H9 (cell line): Measurements from ENCODE around the gene KRT35. TPM values are rescaled to one million over a fixed set of nuclear protein-coding genes. Genes with fewer than 3 reads are reported as not detected.

Source experiments
- DNase-seq: peaks from one replicate; pipeline ENCODE4 v3.0.0-alpha.2; 2017
- H2AFZ ChIP-seq: one replicate; pipeline ENCODE4 v1.6.1; 2013; ENCODE audit warnings: mild to moderate bottlenecking, low read length, control low read depth, moderate library complexity
- H2AK5ac ChIP-seq: 2 replicates; pipeline ENCODE4 v1.6.1; 2013; ENCODE audit warnings: low read length, control low read depth, mixed read lengths; ENCODE audit not compliant: insufficient read length
- H2BK120ac ChIP-seq: one replicate; pipeline ENCODE4 v1.6.1; 2013; ENCODE audit warnings: low read depth, mild to moderate bottlenecking, low read length, control low read depth, inconsistent platforms; ENCODE audit not compliant: poor library complexity, severe bottlenecking
- H2BK12ac ChIP-seq: 2 replicates; pipeline ENCODE4 v1.6.1; 2013; ENCODE audit warnings: low read length, control low read depth, mixed read lengths, low read depth; ENCODE audit not compliant: insufficient read length
- H2BK15ac ChIP-seq: 2 replicates; pipeline ENCODE4 v1.6.1; 2013; ENCODE audit warnings: low read depth, low read length, control low read depth
- H2BK20ac ChIP-seq: one replicate; pipeline ENCODE4 v1.6.1; 2013; ENCODE audit warnings: low read depth, mild to moderate bottlenecking, low read length, control low read depth, inconsistent platforms; ENCODE audit not compliant: poor library complexity, severe bottlenecking
- H2BK5ac ChIP-seq: 2 replicates; pipeline ENCODE4 v1.6.1; 2013; ENCODE audit warnings: low read length, control low read depth, mixed read lengths; ENCODE audit not compliant: insufficient read length
- H3K14ac ChIP-seq: 2 replicates; pipeline ENCODE4 v1.6.1; 2013; ENCODE audit warnings: low read length, control low read depth; ENCODE audit not compliant: insufficient read depth
- H3K18ac ChIP-seq: 2 replicates; pipeline ENCODE4 v1.6.1; 2013; ENCODE audit warnings: low read depth, mild to moderate bottlenecking, mixed read lengths, low read length, control low read depth; ENCODE audit not compliant: insufficient read length
- H3K23ac ChIP-seq: 2 replicates; pipeline ENCODE4 v1.6.1; 2013; ENCODE audit warnings: low read length, control low read depth, mixed read lengths, low read depth; ENCODE audit not compliant: insufficient read length
- H3K23me2 ChIP-seq: 2 replicates; pipeline ENCODE4 v1.6.1; 2013; ENCODE audit warnings: low read depth, mild to moderate bottlenecking, mixed read lengths, low read length, control low read depth; ENCODE audit not compliant: insufficient read length, poor library complexity, severe bottlenecking
- H3K27ac ChIP-seq: 2 replicates; pipeline ENCODE4 v1.5.1; 2013; ENCODE audit warnings: low read length, control low read depth, mixed read lengths, low read depth; ENCODE audit not compliant: insufficient read length
- H3K27me3 ChIP-seq: 2 replicates; pipeline ENCODE4 v1.6.1; 2013; ENCODE audit warnings: low read length, control low read depth, inconsistent platforms; ENCODE audit not compliant: insufficient read depth
- H3K4ac ChIP-seq: 2 replicates; pipeline ENCODE4 v1.6.1; 2013; ENCODE audit warnings: low read depth, mild to moderate bottlenecking, control low read depth, inconsistent platforms, low read length, moderate library complexity
- H3K4me1 ChIP-seq: 2 replicates; pipeline ENCODE4 v1.6.1; 2013; ENCODE audit warnings: low read length, control low read depth, inconsistent platforms; ENCODE audit not compliant: insufficient read depth
- H3K4me2 ChIP-seq: 2 replicates; pipeline ENCODE4 v1.6.1; 2013; ENCODE audit warnings: low read length, control low read depth, mixed read lengths; ENCODE audit not compliant: insufficient read length, insufficient read depth
- H3K56ac ChIP-seq: 2 replicates; pipeline ENCODE4 v1.6.1; 2013; ENCODE audit warnings: low read depth, mild to moderate bottlenecking, mixed read lengths, low read length, control low read depth; ENCODE audit not compliant: insufficient read length
- H3K79me1 ChIP-seq: 2 replicates; pipeline ENCODE4 v1.6.1; 2013; ENCODE audit warnings: low read depth, mild to moderate bottlenecking, moderate library complexity, low read length, control low read depth, inconsistent platforms; ENCODE audit not compliant: insufficient read depth, poor library complexity, severe bottlenecking
- H3K79me2 ChIP-seq: 2 replicates; pipeline ENCODE4 v1.6.1; 2013; ENCODE audit warnings: low read length, control low read depth, inconsistent platforms; ENCODE audit not compliant: insufficient read depth
- H3K9ac ChIP-seq: 2 replicates; pipeline ENCODE4 v1.6.1; 2013; ENCODE audit warnings: low read length, control low read depth, mixed read lengths; ENCODE audit not compliant: insufficient read length; ENCODE audit errors: extremely low read depth
- H3K9me3 ChIP-seq: one replicate; pipeline ENCODE4 v1.6.1; 2013; ENCODE audit warnings: low read depth, low read length, inconsistent platforms; ENCODE audit not compliant: control insufficient read depth
- H3T11ph ChIP-seq: one replicate; pipeline ENCODE4 v1.6.1; 2013; ENCODE audit warnings: mild to moderate bottlenecking, low read length, control low read depth, inconsistent platforms
- H4K20me1 ChIP-seq: one replicate; pipeline ENCODE4 v1.6.1; 2013; ENCODE audit not compliant: control insufficient read depth, insufficient read length, insufficient read depth
- H4K5ac ChIP-seq: 2 replicates; pipeline ENCODE4 v1.6.1; 2013; ENCODE audit warnings: low read depth, mild to moderate bottlenecking, mixed read lengths, low read length, control low read depth; ENCODE audit not compliant: insufficient read length
- H4K8ac ChIP-seq: replicated peaks from 2 replicates; pipeline ENCODE4 v1.6.1; 2013; ENCODE audit warnings: low read length, control low read depth, mixed read lengths, low read depth; ENCODE audit not compliant: insufficient read length
- H4K91ac ChIP-seq: 2 replicates; pipeline ENCODE4 v1.6.1; 2013; ENCODE audit warnings: low read depth, mild to moderate bottlenecking, moderate library complexity, mixed read lengths, low read length, control low read depth; ENCODE audit not compliant: insufficient read length
- H3K27ac Mint-ChIP-seq, 3 experiments: 2 replicates in 2 of 3; 3 replicates in 1 of 3; pipeline ENCODE4 v1.8.0; 2020 to 2021; ENCODE audit warnings: mixed read lengths in 3 of 3, mild to moderate bottlenecking in 1 of 3, moderate library complexity in 1 of 3
- H3K27me3 Mint-ChIP-seq: 2 replicates; pipeline ENCODE4 v1.8.0; 2021; ENCODE audit warnings: low read depth, mild to moderate bottlenecking, moderate library complexity, mixed read lengths
- H3K36me3 Mint-ChIP-seq, 3 experiments: 2 replicates in 2 of 3; 3 replicates in 1 of 3; pipeline ENCODE4 v1.8.0; 2020 to 2021; ENCODE audit warnings: low read depth in 3 of 3, mixed read lengths in 3 of 3; ENCODE audit not compliant: insufficient read depth in 1 of 3
- H3K4me1 Mint-ChIP-seq, 2 experiments: 2 replicates each; pipeline ENCODE4 v1.8.0; 2020; ENCODE audit warnings: mixed read lengths in 2 of 2
- H3K4me3 Mint-ChIP-seq, 2 experiments: 2 replicates in 1 of 2; 3 replicates in 1 of 2; pipeline ENCODE4 v1.8.0; 2020 to 2021; ENCODE audit warnings: mild to moderate bottlenecking in 2 of 2, mixed read lengths in 2 of 2, moderate library complexity in 1 of 2
- H3K9me3 Mint-ChIP-seq, 2 experiments: 2 replicates in 1 of 2; 3 replicates in 1 of 2; pipeline ENCODE4 v1.8.0; 2020; ENCODE audit warnings: mild to moderate bottlenecking in 2 of 2, mixed read lengths in 2 of 2, moderate library complexity in 1 of 2
- CTCF ChIP-seq: fragments of 200-600 bp; sonication (generic); conservative IDR thresholded peaks from 3 replicates; pipeline ENCODE4 v1.8.0; 2021; ENCODE audit warnings: antibody characterized with exemption, mild to moderate bottlenecking
- WGBS: extraction: QIAGEN DNeasy Blood & Tissue Kit; methylation state at CpG from one replicate; pipeline ENCODE4 v1.1.7; 2013; ENCODE audit warnings: missing lambda C conversion rate, low lambda C conversion rate, mixed read lengths; ENCODE audit not compliant: insufficient read length; ENCODE audit errors: extremely low coverage; 5-methylcytosine and 5-hydroxymethylcytosine counted together
- total RNA-seq: library from RNA; stranded (reverse); gene quantifications from 2 replicates; pipeline ENCODE4 v1.2.1, GENCODE V29; 2021

The KRT35 gene
- total RNA-seq, 1 experiment from 2014 or later = not detected

GRCh38 chr17:41511116-41511515 is 30.2 kb upstream of the KRT35 start:
- Mint-ChIP-seq H3K27me3 (no peaks in the 10 kb centered on the region; the same call in 1 of the 2 replicates), H3K4me3 (no peak overlapping the region), H3K36me3 (no peaks in the 10 kb centered on the region), H3K4me1 (peaks cover 25% of the 10 kb centered on the region in 2 experiments), H3K27ac (no peak overlapping the region), H3K9me3 (no peaks in the 10 kb centered on the region; a peak in 1 of 5 replicates)
- Histone ChIP-seq H3K79me2 (no peaks in the 10 kb centered on the region), H3K4me2 (no peak overlapping the region), H3K9me3 (no peaks in the 10 kb centered on the region), H4K8ac (no peak overlapping the region), H4K91ac (no peak overlapping the region), H4K20me1 (no peaks in the 10 kb centered on the region), H3K23me2 (no peaks in the 10 kb centered on the region), H3K56ac (no peak overlapping the region), H3K23ac (no peak overlapping the region), H4K5ac (no peak overlapping the region), H2AFZ (no peak overlapping the region), H2BK15ac (no peak overlapping the region), H2BK12ac (no peak overlapping the region), H3K27me3 (no peaks in the 10 kb centered on the region), H2AK5ac (no peak overlapping the region), H2BK20ac (no peak overlapping the region), H3T11ph (no peak overlapping the region), H2BK120ac (no peak overlapping the region), H3K4ac (no peak overlapping the region), H2BK5ac (no peak overlapping the region), H3K18ac (no peak overlapping the region), H3K14ac (no peak overlapping the region), H3K79me1 (no peaks in the 10 kb centered on the region), H3K9ac (no peak overlapping the region), H3K4me1 (0 out of 2 replicates have a peak, but pooled peaks cover 3% of the 10 kb centered on the region), H3K27ac (no peak overlapping the region)
- WGBS = no CpG with 5 or more reads among the region's 4 CpGs
- no peak for TF ChIP-seq CTCF
- DNase-seq = peak; percentile 72
